GM19351 (cell line): ENCODE measurements around the gene ITGAV.

Experiments used
- ATAC-seq: cut with Tn5 transposase; IDR thresholded peaks from one replicate; pipeline ENCODE4 v1.9.1; 2021; ENCODE audit warnings: mild to moderate bottlenecking, moderate library complexity; ENCODE audit not compliant: unreplicated experiment

Gene ITGAV

GRCh38 chr2:186612026-186612425, 22.2 kb downstream of the ITGAV start:
- ATAC-seq, result no peak

GRCh38 chr2:186612555-186613440, 22.9 kb downstream of the ITGAV start:
- no peak for ATAC-seq

- no peak for ATAC-seq
Observed at GRCh38 chr2:186614373-186614772, 24.5 kb downstream of the ITGAV start.

GRCh38 chr2:186617148-186617547, 27.3 kb downstream of the ITGAV start:
- no peak for ATAC-seq

GRCh38 chr2:186617771-186618170, 27.9 kb downstream of the ITGAV start:
- ATAC-seq, result no peak

GRCh38 chr2:186618696-186619095, 28.8 kb downstream of the ITGAV start:
- ATAC-seq, result no peak

- ATAC-seq, result no peak
Observed at GRCh38 chr2:186623084-186623483, 33.2 kb downstream of the ITGAV start.

GRCh38 chr2:186624276-186624675, 34.4 kb downstream of the ITGAV start:
- no peak for ATAC-seq

GRCh38 chr2:186629250-186629996, 39.6 kb downstream of the ITGAV start:
- ATAC-seq, result no peak

GRCh38 chr2:186632417-186632816, 42.6 kb downstream of the ITGAV start:
- no peak for ATAC-seq

- ATAC-seq, result no peak
Observed at GRCh38 chr2:186634701-186635100, 44.8 kb downstream of the ITGAV start.

GRCh38 chr2:186636800-186637496, 47.1 kb downstream of the ITGAV start:
- no peak for ATAC-seq

GRCh38 chr2:186637497-186637800, 47.6 kb downstream of the ITGAV start:
- no peak for ATAC-seq

GRCh38 chr2:186639939-186640338, 50.1 kb downstream of the ITGAV start:
- peak; percentile 67 for ATAC-seq

GRCh38 chr2:186641132-186641806, 51.4 kb downstream of the ITGAV start:
- ATAC-seq, result no peak

- peak; percentile 77 for ATAC-seq
Observed at GRCh38 chr2:186641807-186642321, 52.0 kb downstream of the ITGAV start.

GRCh38 chr2:186644791-186645190, 54.9 kb downstream of the ITGAV start:
- no peak for ATAC-seq

- no peak for ATAC-seq
Observed at GRCh38 chr2:186645999-186646398, 56.1 kb downstream of the ITGAV start.

GRCh38 chr2:186648130-186648529, 58.3 kb downstream of the ITGAV start:
- ATAC-seq, result no peak

GRCh38 chr2:186653511-186653910, 63.7 kb downstream of the ITGAV start:
- ATAC-seq, result no peak

GRCh38 chr2:186659383-186659782, 69.5 kb downstream of the ITGAV start:
- ATAC-seq, result no peak
